Epithelial cell of esophagus (primary cell): ENCODE measurements around the gene ZC2HC1B.
"Not testable (repeated sequence)": the region's sequence is repeated elsewhere in the genome, so short reads cannot be mapped to it uniquely, and the experiment has no call there.

Source experiments
- DNase-seq: peaks from one replicate; pipeline ENCODE4 v3.0.0; 2010; ENCODE audit warnings: low read depth
- H3K4me3 ChIP-seq: 2 replicates; pipeline ENCODE4 v1.5.1; 2011; ENCODE audit warnings: mild to moderate bottlenecking, low read length, control low read depth
- TF ChIP-seq, protein P1 (sequence below): IDR thresholded peaks from 2 replicates; pipeline ENCODE4 v1.5.1; 2011; ENCODE audit warnings: low read depth, mild to moderate bottlenecking, low read length, control low read depth, inconsistent platforms; ENCODE audit not compliant: insufficient read depth; ENCODE audit errors: missing control alignments

Gene ZC2HC1B

GRCh38 chr6:143911028-143911427 is 46.8 kb downstream of the ZC2HC1B start:
- H3K4me3 ChIP-seq: no peak overlapping the region
- no peak for DNase-seq
- TF ChIP-seq, protein P1, sequence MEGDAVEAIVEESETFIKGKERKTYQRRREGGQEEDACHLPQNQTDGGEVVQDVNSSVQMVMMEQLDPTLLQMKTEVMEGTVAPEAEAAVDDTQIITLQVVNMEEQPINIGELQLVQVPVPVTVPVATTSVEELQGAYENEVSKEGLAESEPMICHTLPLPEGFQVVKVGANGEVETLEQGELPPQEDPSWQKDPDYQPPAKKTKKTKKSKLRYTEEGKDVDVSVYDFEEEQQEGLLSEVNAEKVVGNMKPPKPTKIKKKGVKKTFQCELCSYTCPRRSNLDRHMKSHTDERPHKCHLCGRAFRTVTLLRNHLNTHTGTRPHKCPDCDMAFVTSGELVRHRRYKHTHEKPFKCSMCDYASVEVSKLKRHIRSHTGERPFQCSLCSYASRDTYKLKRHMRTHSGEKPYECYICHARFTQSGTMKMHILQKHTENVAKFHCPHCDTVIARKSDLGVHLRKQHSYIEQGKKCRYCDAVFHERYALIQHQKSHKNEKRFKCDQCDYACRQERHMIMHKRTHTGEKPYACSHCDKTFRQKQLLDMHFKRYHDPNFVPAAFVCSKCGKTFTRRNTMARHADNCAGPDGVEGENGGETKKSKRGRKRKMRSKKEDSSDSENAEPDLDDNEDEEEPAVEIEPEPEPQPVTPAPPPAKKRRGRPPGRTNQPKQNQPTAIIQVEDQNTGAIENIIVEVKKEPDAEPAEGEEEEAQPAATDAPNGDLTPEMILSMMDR: no peak

DNA sequence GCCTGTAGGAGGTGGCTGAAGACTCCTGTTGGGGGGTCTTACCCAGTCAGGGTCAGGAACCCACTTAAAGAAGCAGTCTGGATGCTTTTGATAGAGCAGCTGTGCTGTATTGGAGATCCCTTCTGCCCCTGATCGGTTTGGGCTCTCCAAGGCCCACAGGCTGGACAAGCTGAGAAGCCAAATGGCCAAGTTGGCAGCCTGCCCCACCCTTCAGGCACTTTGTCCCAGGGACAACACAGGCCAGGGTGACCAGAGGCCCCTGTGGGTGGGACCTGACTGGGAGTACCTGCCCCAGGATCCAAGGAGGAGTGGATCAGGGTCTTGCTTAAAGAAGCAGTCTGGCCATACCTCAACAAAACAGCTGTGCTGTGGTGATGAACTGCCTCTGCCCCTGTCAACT is 48.4 kb downstream of the ZC2HC1B start:
- H3K4me3 ChIP-seq: no peak overlapping the region
- TF ChIP-seq, protein P1: no peak
- no peak for DNase-seq

DNA sequence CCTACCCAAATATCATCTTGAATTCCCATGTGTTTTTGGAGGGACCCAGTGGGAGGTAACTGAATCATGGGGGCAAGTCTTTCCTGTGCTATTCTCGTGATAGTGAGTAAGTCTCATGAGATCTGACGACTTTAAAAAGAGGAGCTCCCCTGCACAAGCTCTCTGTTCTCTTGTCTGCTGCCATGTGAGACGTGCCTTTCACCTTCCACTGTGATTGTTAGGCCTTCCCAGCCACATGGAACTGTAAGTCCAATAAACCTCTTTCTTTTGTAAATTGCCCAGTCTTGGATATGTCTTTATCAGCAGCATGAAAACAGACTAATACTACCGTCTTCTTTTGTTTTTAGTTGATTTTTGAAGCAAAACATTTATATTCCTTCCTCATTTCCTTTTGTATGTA is 52.8 kb downstream of the ZC2HC1B start:
- H3K4me3 ChIP-seq, DNase-seq: not testable (repeated sequence)

DNA sequence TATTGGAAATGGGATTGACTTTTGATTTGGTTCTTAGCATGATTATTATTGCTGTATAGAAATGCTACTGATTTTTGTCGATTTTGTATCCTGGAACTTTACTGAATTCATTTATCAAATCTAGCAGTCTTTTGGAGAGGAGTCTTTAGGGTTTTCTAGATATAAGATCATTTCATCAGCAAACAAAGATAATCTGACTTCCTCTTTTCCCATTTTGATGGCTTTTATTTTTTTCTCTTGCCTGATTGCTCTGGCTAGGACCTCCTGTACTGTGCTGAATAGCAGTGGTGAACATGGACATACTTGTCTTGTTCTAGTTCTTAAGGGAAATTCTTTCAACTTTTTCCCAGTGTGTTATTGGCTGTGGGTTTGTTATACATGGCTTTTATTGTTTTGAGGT is 64.6 kb downstream of the ZC2HC1B start:
- DNase-seq: no peak

DNA sequence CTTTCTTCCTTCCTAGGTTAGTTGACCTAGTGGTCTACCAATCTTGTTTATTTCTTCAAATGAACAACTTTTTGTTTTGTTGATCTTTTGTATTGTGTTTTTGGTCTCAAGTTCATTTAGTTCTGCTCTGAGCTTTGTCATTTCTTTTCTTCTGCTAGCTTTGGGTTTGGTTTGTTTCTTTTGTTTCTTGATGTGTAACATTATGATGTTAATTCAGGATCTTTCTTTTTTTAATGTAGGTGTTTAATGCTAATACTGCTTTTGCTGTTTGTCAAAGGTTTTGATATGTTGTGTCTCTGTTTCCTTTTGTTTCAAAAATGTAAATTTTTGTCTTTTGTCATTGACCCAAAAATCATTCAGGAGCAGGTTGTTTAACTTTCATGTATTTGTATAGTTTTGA is 65.7 kb downstream of the ZC2HC1B start:
- DNase-seq: no peak

More for the DNA sequence above, 64.6 kb downstream of the ZC2HC1B start:
- no peak overlapping the region for H3K4me3 ChIP-seq
- TF ChIP-seq, protein P1: no peak

GRCh38 chr6:143934331-143934730 is 70.1 kb downstream of the ZC2HC1B start:
- no peak for DNase-seq
- TF ChIP-seq, protein P1: no peak
- no peak overlapping the region for H3K4me3 ChIP-seq

More for the DNA sequence above, 65.7 kb downstream of the ZC2HC1B start:
- H3K4me3 ChIP-seq: no peak overlapping the region
- TF ChIP-seq, protein P1: no peak

- TF ChIP-seq, protein P1: no peak
- no peak overlapping the region for H3K4me3 ChIP-seq
These were observed 70.6 kb downstream of the ZC2HC1B start for GRCh38 chr6:143934867-143935266.

More at GRCh38 chr6:143934867-143935266, 70.6 kb downstream of the ZC2HC1B start:
- DNase-seq: no peak
